Adipose tissue (tissue), 3 donors: Measurements from ENCODE around the gene OPALIN. TPM values are rescaled to one million over a fixed set of nuclear protein-coding genes. Genes with fewer than 3 reads are reported as not detected.

ENCODE experiments used
- H3K27ac ChIP-seq: one replicate; pipeline ENCODE4 v1.5.1; 2013; ENCODE audit warnings: low read depth, low read length
- WGBS, 3 donors: extraction: QIAGEN DNeasy Blood & Tissue Kit; methylation state at CpG; one replicate each; pipeline ENCODE4 v1.1.7; 2013; 5-methylcytosine and 5-hydroxymethylcytosine counted together
- polyA plus RNA-seq, 3 donors: library from polyadenylated mRNA; stranded (reverse); fragments of 200-250 nt; gene quantifications; one replicate each; pipeline ENCODE4 v1.2.3, GENCODE V29; 2013
- donor health status: healthy with polysubstance abuse.
- donor health status: Bipolar disorder and iron deficiency.
- donor health status: healthy.

OPALIN gene
- polyA plus RNA-seq, 3 donors = not detected

DNA sequence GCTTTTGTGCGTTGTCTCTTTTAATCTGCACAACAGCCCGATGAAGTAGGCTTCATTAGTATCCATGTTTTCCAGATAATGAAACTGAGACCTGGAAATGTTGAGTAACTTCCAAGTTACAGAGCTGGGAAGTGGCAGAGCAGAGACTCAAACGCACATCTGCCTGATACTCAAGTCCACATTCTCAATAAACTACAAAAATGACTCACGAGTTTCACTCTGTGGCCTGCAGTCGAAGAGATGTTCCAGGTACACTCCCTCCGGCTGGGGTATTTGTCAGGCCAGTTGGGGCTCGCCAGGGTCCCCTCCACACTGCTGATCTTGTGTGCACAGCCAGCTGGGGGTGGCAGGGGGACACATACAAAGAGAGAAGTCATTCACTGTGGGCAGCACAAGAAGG is 17.7 kb upstream of the OPALIN start:
- no peak overlapping the region for H3K27ac ChIP-seq
- WGBS, 3 donors = 76 to 82% (median 79%) methylated on average over 7 of the region's 7 CpGs

DNA sequence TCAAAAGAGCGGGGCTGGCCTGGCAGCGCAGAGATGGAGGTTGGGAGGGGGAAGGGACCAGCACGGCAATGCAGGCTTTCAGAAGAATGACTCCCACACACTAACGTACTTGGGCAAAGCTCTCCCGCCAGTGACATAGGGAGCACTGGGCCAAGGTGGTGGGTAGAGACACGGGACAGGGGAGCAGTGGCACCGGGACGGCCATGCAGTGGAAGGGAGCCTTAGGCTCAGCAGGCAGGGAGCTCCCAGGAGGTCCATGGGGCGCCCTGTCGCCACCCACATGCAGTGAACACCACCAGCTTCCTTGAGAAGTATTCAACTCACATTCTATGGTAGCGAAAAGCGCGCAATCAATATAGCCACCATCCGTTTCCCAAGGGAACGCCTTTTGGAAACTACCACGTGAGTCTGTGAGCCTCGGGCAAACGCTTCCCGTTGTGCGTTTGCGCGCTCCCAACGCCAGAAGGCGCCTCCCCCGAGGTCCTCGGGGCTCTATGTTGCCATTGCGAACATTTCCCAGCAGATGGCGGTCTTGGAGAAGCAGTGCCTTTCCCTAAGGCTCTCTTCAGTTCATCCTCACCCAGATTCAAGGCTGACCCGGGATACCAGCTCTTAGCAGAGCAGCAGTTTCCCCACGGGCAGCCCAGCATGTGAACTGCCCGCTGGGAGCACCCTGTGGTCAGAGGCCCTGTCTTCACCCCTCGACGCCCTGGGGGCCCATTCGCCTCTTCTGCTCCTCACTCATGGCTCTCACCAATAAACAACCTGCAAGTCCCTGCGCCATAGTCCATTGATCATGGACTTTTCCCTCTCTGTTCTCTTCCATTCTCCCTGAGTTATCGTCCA is 16.4 kb upstream of the OPALIN start:
- WGBS, 3 donors = 6 to 7% (median 7%) methylated on average over 33 to 36 of the region's 36 CpGs
- H3K27ac ChIP-seq = no peak overlapping the region

DNA sequence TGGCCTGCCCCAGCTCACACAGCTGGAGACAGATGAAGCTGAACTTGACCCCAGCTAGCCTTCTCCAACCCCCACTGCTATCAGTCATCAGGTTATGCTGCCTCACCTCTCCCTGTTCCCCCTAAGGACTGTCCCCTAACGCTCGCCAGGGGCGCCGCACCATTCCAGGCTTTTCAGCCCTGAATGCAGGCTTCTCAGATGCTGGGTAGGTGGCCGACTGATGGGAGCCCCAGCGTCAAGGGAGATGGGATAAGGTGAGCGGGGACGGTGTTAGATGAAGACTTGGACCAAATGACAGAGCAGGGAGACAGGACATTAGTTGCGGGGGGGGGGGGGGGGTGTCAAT is 15.8 kb upstream of the OPALIN start:
- 14 to 24% (median 16%) methylated on average over 9 of the region's 9 CpGs for WGBS, 3 donors
- no peak overlapping the region for H3K27ac ChIP-seq

DNA sequence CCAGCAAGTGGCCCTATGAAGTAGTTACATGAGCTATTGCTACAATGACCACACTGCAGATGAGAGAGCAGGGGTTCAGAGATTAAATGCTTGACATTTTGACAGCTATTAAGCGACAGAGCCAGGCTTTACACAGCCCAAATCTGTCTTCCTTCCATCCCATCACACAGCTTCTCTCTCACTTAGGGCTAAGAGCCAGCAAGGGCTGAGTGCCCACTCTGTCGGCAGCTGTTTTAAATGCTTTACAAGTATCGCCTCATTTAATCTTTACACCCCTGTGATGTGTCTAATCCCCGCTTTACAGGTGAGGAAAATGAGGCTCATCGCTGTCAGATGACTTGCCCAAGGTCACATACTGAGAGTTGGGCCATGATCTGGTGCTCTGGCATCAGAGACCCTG is 15.2 kb upstream of the OPALIN start:
- 85 to 96% (median 90%) methylated on average over 5 of the region's 5 CpGs for WGBS, 3 donors

DNA sequence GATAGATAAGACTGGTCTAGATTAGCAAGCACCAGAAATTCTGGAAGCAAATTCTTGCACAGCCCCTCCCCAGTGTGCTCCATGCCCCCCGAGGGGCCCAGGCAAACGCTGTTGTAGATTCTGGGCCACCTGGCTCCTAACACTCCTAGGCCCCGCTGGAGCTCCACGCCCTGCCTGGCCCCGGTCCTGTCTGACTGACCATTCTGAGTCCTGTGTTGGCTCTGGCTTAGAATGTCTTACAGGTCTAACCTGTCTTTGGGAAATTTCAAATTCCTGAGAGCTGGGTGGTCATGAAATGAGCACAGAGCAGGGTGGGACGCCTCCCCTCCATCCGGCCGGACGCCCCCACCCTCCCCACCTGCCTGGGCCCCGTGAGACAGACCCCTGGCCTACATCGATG is 12.6 kb upstream of the OPALIN start:
- WGBS, 3 donors = 83 to 93% (median 84%) methylated on average over 10 to 11 of the region's 11 CpGs

More for the DNA sequence above, 15.2 kb upstream of the OPALIN start:
- H3K27ac ChIP-seq = no peak overlapping the region

DNA sequence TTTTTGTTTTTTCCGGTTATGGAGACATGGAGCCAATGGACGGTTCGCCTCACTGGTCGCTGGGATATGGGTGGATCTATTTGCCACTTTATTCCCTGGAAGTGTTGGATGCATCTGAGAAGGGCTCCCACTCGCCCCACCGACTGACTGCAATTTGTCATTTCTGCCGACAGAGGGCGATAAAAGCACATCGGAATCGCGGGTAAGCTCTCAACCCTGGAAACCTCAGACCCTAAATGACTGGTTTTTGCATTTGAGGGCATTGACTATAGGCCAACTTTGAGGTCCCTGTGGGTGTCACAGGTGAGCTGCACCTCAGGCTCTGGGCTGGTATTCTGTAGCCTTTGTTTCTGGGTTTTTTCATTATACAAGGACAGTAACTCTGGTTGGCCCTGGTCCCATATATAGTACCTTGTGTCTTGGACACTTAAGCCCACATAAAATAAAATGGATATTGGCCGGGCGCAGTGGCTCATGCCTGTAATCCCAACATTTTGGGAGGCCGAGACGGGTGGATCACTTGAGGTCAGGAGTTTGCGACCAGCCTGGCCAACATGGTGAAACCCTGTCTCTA is 11.9 kb upstream of the OPALIN start:
- 31 to 34% (median 33%) methylated on average over 16 of the region's 16 CpGs for WGBS, 3 donors
- H3K27ac ChIP-seq = no peak overlapping the region

More for the DNA sequence above, 12.6 kb upstream of the OPALIN start:
- H3K27ac ChIP-seq = no peak overlapping the region

DNA sequence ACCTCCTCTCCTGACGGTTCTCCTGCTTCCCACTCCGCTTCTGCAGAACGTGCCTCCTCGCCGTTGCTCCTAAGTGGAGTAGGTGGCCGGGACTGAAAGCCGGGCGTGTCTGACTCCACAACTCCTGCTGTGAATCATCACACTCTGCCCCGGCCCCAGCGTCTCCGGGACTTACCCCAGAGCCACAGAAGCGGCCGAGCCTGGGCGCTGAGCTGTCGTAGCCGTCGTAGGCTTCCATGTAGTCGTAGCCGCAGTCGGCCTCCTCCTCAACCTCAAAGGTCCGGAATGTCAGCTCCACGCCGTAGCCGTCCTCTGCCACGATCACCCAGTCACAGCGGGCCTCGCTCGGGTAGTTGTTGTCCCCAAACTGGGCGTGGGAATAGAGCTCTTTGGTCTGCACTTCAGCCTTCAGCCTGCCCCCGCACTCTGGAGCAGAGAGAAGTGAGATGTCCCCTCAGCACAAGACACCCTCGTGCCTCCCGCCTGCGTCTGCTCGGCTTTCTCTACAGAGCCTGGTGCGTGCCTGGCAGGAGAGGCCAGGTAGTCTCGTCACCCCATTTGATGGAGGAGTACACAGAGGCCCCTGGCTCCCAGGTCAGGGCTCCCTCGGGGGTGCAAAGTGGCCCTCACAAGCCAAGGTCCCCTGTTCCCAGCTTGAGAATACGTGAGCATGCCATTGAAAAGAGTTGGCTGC is 11.2 kb upstream of the OPALIN start:
- H3K27ac ChIP-seq = no peak overlapping the region
- WGBS, 3 donors = 82 to 87% (median 84%) methylated on average over 38 of the region's 38 CpGs

DNA sequence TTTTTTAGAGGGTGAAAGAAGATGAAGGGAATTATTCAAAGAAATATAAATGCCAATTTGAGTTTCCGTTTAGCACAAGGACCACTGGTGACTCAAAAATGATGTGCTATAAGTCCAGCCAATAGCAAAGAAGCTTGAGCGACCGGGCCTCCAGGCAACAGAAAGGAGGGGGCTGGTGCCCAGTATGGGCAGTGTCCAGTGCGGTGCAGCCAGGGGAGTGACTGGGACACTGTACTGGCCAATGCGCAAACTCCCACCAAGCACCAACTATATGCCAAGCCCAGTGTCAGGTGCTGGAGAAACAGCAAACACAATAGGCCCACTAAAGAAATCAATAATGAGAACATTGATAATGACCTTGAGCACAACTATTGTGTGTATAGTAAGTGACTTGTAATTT is 10.2 kb upstream of the OPALIN start:
- 88 to 89% (median 88%) methylated on average over 5 of the region's 5 CpGs for WGBS, 3 donors
- H3K27ac ChIP-seq = no peak overlapping the region

DNA sequence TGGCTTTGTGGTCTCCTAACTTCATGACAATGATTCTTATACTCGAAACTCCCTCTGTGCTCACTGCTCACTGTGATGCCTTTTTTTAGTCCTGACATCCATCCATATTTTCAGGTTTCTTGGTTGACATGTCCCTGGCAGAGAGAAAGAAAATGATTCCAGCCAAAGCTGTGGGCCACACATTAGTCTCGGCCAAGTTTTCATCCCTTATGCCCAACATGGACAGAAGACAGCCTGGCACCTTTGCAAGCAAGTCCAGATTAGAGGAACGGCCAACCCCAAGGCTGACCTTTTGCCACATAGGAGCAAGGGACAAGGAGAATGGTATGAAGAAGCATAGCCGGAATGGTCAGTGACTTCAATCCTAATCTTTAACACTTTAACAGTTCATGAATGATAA is 8.7 kb upstream of the OPALIN start:
- WGBS, 3 donors = 75 to 86% (median 81%) methylated on average over 4 of the region's 4 CpGs
- H3K27ac ChIP-seq = no peak overlapping the region

DNA sequence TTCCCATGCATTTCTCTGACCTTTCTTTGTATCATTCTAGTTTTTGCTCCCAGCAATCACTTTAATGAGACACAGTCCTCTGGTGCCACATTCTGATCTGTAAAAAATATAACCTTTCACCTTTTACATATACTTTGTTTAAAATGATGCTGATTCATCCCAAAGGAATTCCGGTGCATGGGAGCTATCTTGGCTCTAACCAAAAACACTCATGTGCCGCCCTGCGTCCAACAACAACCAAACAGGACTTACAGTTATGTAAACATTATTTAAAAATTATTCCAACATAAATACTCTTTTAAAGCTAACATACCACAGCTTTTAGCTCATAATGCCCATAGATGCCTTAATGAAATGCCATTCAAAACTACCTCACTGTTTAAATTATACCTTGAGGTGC is 7.7 kb upstream of the OPALIN start:
- 57 to 86% (median 80%) methylated on average over 3 of the region's 3 CpGs for WGBS, 3 donors

DNA sequence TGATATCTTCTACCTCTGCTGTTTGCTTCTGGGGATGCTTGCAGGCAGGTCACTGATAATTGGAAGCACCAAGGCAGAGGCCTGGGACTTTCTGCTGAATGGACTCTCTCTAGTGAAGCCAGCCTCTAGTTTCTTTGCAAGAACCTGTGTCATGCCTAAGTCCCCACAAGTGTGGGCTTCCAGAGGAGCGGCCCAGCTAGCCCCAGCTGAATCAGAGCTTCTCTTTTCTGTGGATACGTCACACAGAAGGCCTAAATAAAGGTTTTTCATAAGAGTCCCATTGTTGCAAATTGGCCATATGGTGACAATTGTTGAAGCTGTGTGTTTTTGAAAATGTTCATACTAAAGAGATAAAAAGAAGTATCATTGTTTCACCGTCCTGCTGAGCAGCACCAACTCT is 6.8 kb upstream of the OPALIN start:
- 85 to 92% (median 89%) methylated on average over 3 of the region's 3 CpGs for WGBS, 3 donors
- H3K27ac ChIP-seq = no peak overlapping the region

More for the DNA sequence above, 7.7 kb upstream of the OPALIN start:
- H3K27ac ChIP-seq = no peak overlapping the region

DNA sequence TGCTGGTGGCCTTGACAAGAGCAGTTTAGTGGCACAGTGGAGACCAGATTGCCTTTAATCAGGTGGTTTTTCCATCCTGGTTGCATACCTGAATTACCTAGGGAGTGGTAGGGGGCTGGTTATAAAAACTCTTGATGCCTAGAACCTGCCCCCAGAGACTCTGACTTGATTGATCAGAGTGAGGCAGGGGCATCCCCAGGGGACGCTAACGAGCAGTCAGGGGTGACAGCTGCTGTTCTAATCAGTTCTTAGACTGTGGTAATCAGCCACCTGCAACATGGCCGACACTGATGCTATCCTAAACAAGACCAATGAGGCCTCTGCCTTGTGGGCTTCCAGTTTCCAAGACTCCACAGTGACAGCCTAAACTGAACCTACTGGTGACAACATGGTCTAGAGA is 2.0 kb upstream of the OPALIN start:
- WGBS, 3 donors = 70 to 74% (median 71%) methylated on average over 3 of the region's 3 CpGs

DNA sequence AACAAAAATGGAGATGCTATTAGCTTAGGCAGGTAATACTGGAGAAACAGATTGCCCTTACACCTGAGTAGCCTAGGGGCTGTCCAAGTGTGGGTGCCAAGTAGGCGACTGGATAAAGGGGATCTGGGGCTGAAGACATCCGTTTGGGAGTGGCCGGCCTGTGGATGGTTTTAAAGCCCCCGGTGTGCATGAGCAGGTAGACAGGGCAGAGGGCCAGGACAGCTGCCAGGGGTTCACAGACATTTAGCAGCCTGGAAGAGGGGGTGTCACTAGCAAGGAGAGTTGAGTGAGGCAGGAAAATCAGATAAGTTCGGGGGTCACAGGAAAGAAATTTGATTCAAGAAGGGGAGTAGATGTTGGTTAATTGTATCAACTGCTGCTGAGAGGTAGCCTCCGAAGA is 1.5 kb upstream of the OPALIN start:
- H3K27ac ChIP-seq = no peak overlapping the region
- WGBS, 3 donors = 92% methylated on average over 6 of the region's 6 CpGs

More for the DNA sequence above, 2.0 kb upstream of the OPALIN start:
- no peak overlapping the region for H3K27ac ChIP-seq

DNA sequence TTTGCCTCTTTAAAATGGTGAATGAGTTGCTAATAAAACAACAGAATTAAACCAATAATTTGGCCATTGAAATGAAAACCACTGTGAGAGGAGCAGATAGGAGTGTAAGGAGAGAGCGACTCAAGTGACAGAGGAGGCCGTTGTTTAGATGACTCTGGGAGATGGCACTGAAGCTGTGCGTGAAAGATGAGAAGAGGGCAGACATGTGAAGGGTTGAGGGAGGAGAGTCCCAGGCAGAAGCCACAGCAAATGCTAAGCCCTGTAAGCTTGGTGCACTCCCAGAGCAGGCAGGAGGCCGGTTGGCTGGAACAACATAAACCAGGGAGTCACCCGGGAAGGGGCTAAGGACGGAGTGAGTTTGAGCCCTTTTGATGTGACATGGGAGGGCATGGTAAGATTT is 814 bp upstream of the OPALIN start:
- H3K27ac ChIP-seq = no peak overlapping the region
- whole genome bisulfite sequencing, 3 donors = 79 to 87% (median 81%) methylated on average over 6 of the region's 6 CpGs

DNA sequence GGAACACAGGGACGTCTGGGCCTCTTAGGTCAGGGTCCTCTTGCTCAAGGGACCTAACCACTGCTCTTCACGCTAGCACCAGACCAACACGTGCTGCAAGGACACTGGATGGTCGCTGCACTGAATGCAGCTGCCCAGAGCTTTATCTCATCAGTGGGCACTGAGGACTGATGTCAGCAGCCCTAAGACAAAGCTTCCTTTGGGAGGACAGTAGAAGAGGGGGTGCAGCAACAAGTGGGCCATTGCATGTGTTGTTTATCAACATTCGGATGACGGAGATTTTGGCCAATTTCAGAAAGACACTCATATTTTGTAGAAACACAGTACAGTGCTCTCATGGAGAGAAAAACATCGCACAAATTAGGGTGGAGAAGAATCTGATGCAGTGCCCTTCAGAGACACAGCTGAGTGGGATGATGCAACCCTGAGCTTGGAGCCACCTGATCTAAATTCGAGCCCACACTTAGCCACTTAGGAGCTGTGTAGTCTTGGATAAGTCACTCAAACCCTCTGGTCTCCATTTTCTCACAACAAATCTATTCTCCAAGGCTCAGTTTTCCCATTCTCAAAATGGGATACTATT is 1.7 kb downstream of the OPALIN start:
- WGBS, 3 donors = 75 to 85% (median 79%) methylated on average over 8 of the region's 8 CpGs
- no peak overlapping the region for H3K27ac ChIP-seq

DNA sequence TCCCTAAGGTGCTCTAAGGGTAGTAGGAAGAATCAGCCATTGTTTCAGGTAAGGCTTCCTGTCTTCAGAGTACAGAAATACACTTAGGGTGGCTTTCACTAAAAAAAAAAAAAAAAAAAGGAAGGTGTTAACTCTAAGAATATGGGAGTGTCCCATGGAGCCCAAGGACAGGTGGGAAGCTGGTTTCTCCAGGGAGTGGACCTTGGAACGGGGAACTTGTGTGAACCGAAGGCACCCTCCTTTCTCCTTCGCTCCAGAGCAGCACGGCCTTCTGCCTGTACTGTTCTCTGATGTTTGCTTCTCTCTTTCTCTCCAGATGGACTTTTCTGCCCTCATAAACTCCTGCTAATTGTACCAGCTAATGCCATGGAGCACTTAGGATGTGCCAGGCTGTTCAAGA is 6.2 kb downstream of the OPALIN start:
- 43 to 70% (median 65%) methylated on average over 4 of the region's 4 CpGs for WGBS, 3 donors
- H3K27ac ChIP-seq = no peak overlapping the region

DNA sequence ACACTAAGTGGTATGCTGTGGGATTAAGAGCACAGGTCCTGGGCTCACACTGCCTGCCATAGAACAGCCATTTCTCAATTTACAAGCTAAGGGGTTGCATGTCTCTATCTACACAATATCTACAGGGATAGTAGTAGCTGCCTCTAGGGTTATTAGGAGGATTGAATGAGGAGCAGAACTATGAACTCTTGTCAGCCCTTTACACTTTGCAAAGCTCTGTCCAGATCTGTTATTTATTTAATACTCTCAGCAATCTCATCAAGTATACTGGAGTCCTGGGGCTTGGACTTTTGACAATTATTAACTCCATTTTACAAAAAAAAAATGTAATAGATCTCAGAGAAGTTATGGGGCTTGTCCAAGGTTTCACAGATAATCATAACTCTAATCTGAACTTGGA is 6.8 kb downstream of the OPALIN start:
- no peak overlapping the region for H3K27ac ChIP-seq

DNA sequence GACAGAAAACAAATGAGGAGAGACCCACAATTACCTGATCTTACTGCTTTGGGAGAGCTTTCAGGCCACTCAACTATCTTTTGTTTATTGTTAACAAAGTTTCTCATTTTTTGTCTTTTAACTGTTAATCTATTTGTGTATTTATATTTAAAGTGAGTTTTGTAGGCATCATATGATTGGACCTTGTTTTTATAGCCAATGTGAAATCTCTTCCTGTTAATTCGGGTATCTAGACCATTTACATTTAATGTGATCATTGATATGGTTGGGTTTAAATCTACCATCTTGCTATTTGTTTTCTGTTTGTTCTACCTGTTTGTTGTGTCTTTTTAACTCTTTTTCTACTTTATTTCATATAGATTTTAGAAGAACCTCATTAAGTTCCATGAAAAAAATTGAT is 12.5 kb downstream of the OPALIN start:
- no peak overlapping the region for H3K27ac ChIP-seq
- 81 to 92% (median 89%) methylated on average over 1 of the region's 1 CpG for WGBS, 3 donors

DNA sequence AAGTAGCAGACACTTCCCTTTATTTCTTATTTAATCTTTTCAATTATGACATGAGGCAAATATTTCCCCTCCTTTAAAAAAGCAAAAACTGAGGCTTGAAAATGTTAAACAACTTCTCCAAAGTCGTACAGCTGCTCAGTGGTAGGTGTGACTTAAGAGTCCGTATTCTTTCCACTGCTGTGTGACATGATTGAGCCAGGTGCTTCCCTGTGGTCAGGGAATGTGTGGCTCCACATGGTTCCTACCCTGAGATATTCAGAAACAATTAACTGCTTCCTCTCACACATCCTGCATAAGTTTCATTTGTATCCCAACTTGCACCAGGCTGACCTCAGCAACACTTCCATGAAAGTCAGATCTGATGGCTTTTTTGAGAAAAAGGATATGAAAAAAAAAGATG is 13.6 kb downstream of the OPALIN start:
- 13 to 61% (median 21%) methylated on average over 2 of the region's 2 CpGs for WGBS, 3 donors
- no peak overlapping the region for H3K27ac ChIP-seq
